Neural cell (in vitro differentiated cells): ENCODE measurements around the gene SLC25A11. TPM values are rescaled to one million over a fixed set of nuclear protein-coding genes. Genes with fewer than 3 reads are reported as not detected.

Experiments used
- H2AFZ ChIP-seq: fragments of 200-600, 300-800 bp; sonication (generic), shearing (Covaris generic); 2 replicates; pipeline ENCODE4 v1.6.0; 2014; ENCODE audit warnings: low read depth, mild to moderate bottlenecking, antibody characterized with exemption, low read length, moderate library complexity
- H3F3A ChIP-seq: fragments of 200-600 bp; shearing (Covaris generic); 2 replicates; pipeline ENCODE4 v1.6.1; 2016; ENCODE audit warnings: mild to moderate bottlenecking, moderate library complexity, mixed read lengths, antibody characterized with exemption, low read length; ENCODE audit not compliant: insufficient read depth, poor library complexity, severe bottlenecking
- H3K27ac ChIP-seq: fragments of 200-600, 300-800 bp; sonication (generic), shearing (Covaris generic); 2 replicates; pipeline ENCODE4 v1.5.1; 2014; ENCODE audit warnings: mild to moderate bottlenecking, low read length, moderate library complexity
- H3K27me3 ChIP-seq: fragments of 300-800, 200-600 bp; sonication (generic), shearing (Covaris generic); 2 replicates; pipeline ENCODE4 v1.6.0; 2014; ENCODE audit warnings: mild to moderate bottlenecking, low read depth, low read length, moderate library complexity; ENCODE audit not compliant: insufficient read depth
- H3K36me3 ChIP-seq: fragments of 300-800, 200-600 bp; sonication (generic), shearing (Covaris generic); 2 replicates; pipeline ENCODE4 v1.5.1; 2014; ENCODE audit warnings: mild to moderate bottlenecking, antibody characterized with exemption, low read length, moderate library complexity; ENCODE audit not compliant: insufficient read depth
- H3K4me2 ChIP-seq: fragments of 300-800, 200-600 bp; sonication (generic), shearing (Covaris generic); 2 replicates; pipeline ENCODE4 v1.6.0; 2014; ENCODE audit warnings: mild to moderate bottlenecking, low read length
- H3K4me3 ChIP-seq: fragments of 300-800, 200-600 bp; sonication (generic), shearing (Covaris generic); 2 replicates; pipeline ENCODE4 v1.5.1; 2014; ENCODE audit warnings: mild to moderate bottlenecking, low read length, moderate library complexity
- H3K79me2 ChIP-seq: fragments of 200-600 bp; shearing (Covaris generic); replicated peaks from 2 replicates; pipeline ENCODE4 v1.6.0; 2014; ENCODE audit warnings: mild to moderate bottlenecking, low read length, moderate library complexity; ENCODE audit not compliant: insufficient read depth
- H3K9ac ChIP-seq: fragments of 300-800, 200-600 bp; sonication (generic), shearing (Covaris generic); 2 replicates; pipeline ENCODE4 v1.6.1; 2016; ENCODE audit warnings: mild to moderate bottlenecking, low read length, mixed read lengths
- H3K9me2 ChIP-seq: fragments of 200-600 bp; shearing (Covaris generic); 2 replicates; pipeline ENCODE4 v1.6.1; 2016; ENCODE audit warnings: mild to moderate bottlenecking, low read length, mixed read lengths; ENCODE audit not compliant: insufficient read depth
- H3K9me3 ChIP-seq: fragments of 200-600, 300-800 bp; sonication (generic), shearing (Covaris generic); 2 replicates; pipeline ENCODE4 v1.6.1; 2016; ENCODE audit warnings: mild to moderate bottlenecking, mixed run types, low read length, moderate library complexity, mixed read lengths
- H4K20me1 ChIP-seq: fragments of 200-600 bp; shearing (Covaris generic); 2 replicates; pipeline ENCODE4 v1.6.1; 2016; ENCODE audit warnings: mild to moderate bottlenecking, mixed run types; ENCODE audit not compliant: insufficient read depth
- EP300 ChIP-seq: fragments of 450-650 bp; conservative IDR thresholded peaks from 2 replicates; pipeline ENCODE4 v1.6.1; 2014; ENCODE audit warnings: antibody characterized with exemption, mild to moderate bottlenecking, moderate library complexity; ENCODE audit not compliant: poor library complexity, severe bottlenecking
- EZH2 ChIP-seq: fragments of 200-600, 300-800 bp; shearing (Covaris generic), sonication (generic); IDR thresholded peaks from 2 replicates; pipeline ENCODE4 v1.6.1; 2014; ENCODE audit warnings: antibody characterized with exemption, low read length, borderline replicate concordance, mild to moderate bottlenecking; ENCODE audit not compliant: insufficient read depth, poor library complexity, severe bottlenecking
- MXI1 ChIP-seq: fragments of 450-650 bp; conservative IDR thresholded peaks from 2 replicates; pipeline ENCODE4 v1.6.1; 2014; ENCODE audit warnings: antibody characterized with exemption, mild to moderate bottlenecking; ENCODE audit not compliant: poor library complexity, severe bottlenecking
- POLR2AphosphoS5 ChIP-seq: IDR thresholded peaks from 2 replicates; pipeline ENCODE4 v1.6.1; 2012
- RAD21 ChIP-seq: fragments of 450-650 bp; conservative IDR thresholded peaks from 2 replicates; pipeline ENCODE4 v1.6.1; 2014; ENCODE audit warnings: antibody characterized with exemption, mild to moderate bottlenecking, moderate library complexity
- REST ChIP-seq: IDR thresholded peaks from 2 replicates; pipeline ENCODE4 v1.6.1; 2012; ENCODE audit warnings: borderline replicate concordance
- SMC3 ChIP-seq: fragments of 450-650 bp; conservative IDR thresholded peaks from 2 replicates; pipeline ENCODE4 v1.6.1; 2014; ENCODE audit warnings: antibody characterized with exemption, mild to moderate bottlenecking, moderate library complexity; ENCODE audit not compliant: poor library complexity
- TAF1 ChIP-seq: IDR thresholded peaks from 2 replicates; pipeline ENCODE4 v1.6.1; 2012; ENCODE audit warnings: low read depth
- polyA plus RNA-seq: library from polyadenylated mRNA; depleted of rRNA; stranded (reverse); fragments of >200 nt; gene quantifications from 2 replicates; pipeline ENCODE4 v1.2.3, GENCODE V29; 2014
- TF ChIP-seq, protein P1 (sequence below): fragments of 450-650 bp; IDR thresholded peaks from 2 replicates; pipeline ENCODE4 v1.5.1; 2014; ENCODE audit warnings: antibody characterized with exemption, mild to moderate bottlenecking, moderate library complexity; ENCODE audit not compliant: poor library complexity, severe bottlenecking

Gene SLC25A11
- polyA plus RNA-seq, 1 donor from 2014 or later, result 172 TPM

DNA sequence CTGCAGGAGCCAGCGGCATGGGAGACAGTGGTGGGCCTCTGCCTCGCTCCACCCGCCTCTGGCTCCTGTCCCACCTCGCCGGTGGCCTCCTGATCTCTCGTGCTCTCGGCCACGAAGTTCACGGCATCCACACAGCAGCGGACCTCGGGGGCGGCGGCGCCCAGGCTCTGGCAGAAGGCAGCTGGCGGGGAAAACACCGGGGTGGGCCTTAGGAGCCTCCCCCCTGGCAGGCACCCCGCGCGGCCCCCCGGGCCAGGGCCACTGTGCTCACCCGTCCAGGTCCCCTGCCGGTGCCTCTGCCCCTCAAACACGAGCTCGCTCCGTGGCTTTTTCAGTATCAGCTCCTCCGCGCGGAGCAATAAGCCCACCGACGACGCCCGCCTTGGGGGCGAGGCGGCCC, 40.9 kb downstream of the SLC25A11 start:
- Histone ChIP-seq H3K36me3 (no peaks in the 10 kb centered on the region), H3K4me2 (no peak overlapping the region), H3K79me2 (no peaks in the 10 kb centered on the region), H3K9ac (no peak overlapping the region), H2AFZ (no peak overlapping the region), H4K20me1 (no peaks in the 10 kb centered on the region), H3K4me3 (no peak overlapping the region), H3F3A (no peaks in the 10 kb centered on the region), H3K9me2 (no peaks in the 10 kb centered on the region), H3K9me3 (no peaks in the 10 kb centered on the region), H3K27ac (no peak overlapping the region), H3K27me3 (no peaks in the 10 kb centered on the region)
- TF ChIP-seq REST (no peak), EP300 (no peak), SMC3 (no peak), EZH2 (no peak), TAF1 (no peak), POLR2AphosphoS5 (no peak), RAD21 (no peak), MXI1 (no peak)
- TF ChIP-seq, protein P1, sequence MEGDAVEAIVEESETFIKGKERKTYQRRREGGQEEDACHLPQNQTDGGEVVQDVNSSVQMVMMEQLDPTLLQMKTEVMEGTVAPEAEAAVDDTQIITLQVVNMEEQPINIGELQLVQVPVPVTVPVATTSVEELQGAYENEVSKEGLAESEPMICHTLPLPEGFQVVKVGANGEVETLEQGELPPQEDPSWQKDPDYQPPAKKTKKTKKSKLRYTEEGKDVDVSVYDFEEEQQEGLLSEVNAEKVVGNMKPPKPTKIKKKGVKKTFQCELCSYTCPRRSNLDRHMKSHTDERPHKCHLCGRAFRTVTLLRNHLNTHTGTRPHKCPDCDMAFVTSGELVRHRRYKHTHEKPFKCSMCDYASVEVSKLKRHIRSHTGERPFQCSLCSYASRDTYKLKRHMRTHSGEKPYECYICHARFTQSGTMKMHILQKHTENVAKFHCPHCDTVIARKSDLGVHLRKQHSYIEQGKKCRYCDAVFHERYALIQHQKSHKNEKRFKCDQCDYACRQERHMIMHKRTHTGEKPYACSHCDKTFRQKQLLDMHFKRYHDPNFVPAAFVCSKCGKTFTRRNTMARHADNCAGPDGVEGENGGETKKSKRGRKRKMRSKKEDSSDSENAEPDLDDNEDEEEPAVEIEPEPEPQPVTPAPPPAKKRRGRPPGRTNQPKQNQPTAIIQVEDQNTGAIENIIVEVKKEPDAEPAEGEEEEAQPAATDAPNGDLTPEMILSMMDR, result no peak

DNA sequence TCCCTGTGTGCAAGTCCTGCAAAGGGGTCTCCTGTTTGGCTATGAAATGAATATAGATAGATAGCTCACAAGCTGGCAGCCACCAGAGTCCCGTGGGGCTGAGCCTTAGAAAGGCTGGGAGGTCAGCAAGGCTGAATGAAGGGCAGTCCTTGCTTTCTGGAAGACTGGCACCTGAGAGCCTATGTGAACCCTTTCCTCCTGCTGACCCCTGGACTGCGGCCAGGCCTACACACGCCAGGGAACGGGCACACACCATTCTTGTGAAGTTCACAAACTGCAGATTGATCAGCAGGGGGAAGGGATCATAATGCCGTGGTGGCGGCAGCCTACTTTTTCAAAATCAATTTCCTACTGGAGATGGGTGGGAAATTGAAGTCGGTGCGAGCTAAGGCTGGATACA, 41.5 kb downstream of the SLC25A11 start:
- TF ChIP-seq EZH2 (no peak), REST (no peak), SMC3 (no peak), EP300 (no peak), TAF1 (no peak), POLR2AphosphoS5 (no peak), RAD21 (no peak), MXI1 (no peak)
- TF ChIP-seq, protein P1, result no peak
- H4K20me1 ChIP-seq, result no peaks in the 10 kb centered on the region
- H3K4me2 ChIP-seq, result no peak overlapping the region
- H3K27ac ChIP-seq, result no peak overlapping the region
- no peak overlapping the region for H3K9ac ChIP-seq
- no peak overlapping the region for H2AFZ ChIP-seq
- H3F3A ChIP-seq, result no peaks in the 10 kb centered on the region
- H3K79me2 ChIP-seq, result no peaks in the 10 kb centered on the region
- H3K4me3 ChIP-seq, result no peak overlapping the region
- no peaks in the 10 kb centered on the region for H3K9me3 ChIP-seq
- no peaks in the 10 kb centered on the region for H3K36me3 ChIP-seq
- H3K27me3 ChIP-seq, result no peaks in the 10 kb centered on the region
- H3K9me2 ChIP-seq, result no peaks in the 10 kb centered on the region
